ENCODE data around the gene PRPF40A.

The PRPF40A gene

DNA sequence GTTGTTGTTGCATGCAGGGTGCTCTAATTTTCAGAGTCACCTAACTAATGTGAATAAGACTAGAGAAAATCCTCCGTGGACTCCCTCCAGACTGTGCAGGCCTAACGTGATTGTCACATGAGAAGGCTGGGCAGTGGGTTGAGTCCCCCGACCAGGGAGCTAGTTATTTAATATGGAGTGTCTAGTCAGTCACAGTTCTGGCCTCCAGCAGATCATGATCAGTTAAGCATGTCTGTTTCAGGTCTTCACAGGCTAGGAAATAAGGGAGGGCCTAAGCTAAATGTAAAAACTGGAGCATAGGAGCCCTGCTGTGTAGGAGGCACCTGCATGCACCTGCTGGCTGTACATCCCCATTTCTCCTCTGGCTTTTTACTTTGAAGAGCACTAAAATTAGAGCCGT is 86.8 kb downstream of the PRPF40A start:
- TF ChIP-seq, protein P1, sequence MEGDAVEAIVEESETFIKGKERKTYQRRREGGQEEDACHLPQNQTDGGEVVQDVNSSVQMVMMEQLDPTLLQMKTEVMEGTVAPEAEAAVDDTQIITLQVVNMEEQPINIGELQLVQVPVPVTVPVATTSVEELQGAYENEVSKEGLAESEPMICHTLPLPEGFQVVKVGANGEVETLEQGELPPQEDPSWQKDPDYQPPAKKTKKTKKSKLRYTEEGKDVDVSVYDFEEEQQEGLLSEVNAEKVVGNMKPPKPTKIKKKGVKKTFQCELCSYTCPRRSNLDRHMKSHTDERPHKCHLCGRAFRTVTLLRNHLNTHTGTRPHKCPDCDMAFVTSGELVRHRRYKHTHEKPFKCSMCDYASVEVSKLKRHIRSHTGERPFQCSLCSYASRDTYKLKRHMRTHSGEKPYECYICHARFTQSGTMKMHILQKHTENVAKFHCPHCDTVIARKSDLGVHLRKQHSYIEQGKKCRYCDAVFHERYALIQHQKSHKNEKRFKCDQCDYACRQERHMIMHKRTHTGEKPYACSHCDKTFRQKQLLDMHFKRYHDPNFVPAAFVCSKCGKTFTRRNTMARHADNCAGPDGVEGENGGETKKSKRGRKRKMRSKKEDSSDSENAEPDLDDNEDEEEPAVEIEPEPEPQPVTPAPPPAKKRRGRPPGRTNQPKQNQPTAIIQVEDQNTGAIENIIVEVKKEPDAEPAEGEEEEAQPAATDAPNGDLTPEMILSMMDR (IDR thresholded peaks at IDR 0.05; ENCODE audit: control extremely low read depth, extremely low read depth, low read depth, missing control alignments): no peak
- POLR2A ChIA-PET: no interaction called here
- CTCF ChIA-PET: interaction anchor here (0.9 to 1.6 kb wide), 2 partner anchors 50 to 454 kb away, joined by 3 to 4 read pairs; no protein-coding TSS in a partner anchor
- no peak for DNase-seq (ENCODE audit: extremely low spot score)

DNA sequence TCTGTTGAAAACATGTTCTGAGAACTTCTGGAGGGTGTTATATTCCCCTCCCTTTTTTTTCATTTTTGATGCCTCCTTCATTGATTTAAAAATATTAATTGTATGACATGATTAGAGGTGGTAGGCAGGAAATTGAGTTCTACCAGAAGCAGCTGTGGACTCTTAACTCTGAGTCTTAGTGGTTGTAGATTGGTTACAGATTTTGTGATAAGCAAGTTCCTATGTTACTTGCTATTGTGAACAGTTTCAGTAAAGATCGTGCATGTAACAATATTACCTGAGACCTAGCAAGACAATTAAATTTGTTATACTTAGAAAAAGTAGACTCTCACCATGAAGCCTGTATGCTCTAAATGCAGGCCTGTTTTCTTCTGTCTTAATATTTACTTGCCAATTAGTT is 88.1 kb downstream of the PRPF40A start:
- POLR2A ChIA-PET: no interaction called here
- CTCF ChIA-PET: interaction anchor here (1.2 to 2.3 kb wide), 2 partner anchors 10 to 453 kb away, joined by 3 to 18 read pairs; partner anchors contain the start of gene STAM2
- TF ChIP-seq, protein P1 (IDR thresholded peaks at IDR 0.05; ENCODE audit: control extremely low read depth, extremely low read depth, low read depth, missing control alignments): no peak
- no peak for DNase-seq (ENCODE audit: extremely low spot score)

DNA sequence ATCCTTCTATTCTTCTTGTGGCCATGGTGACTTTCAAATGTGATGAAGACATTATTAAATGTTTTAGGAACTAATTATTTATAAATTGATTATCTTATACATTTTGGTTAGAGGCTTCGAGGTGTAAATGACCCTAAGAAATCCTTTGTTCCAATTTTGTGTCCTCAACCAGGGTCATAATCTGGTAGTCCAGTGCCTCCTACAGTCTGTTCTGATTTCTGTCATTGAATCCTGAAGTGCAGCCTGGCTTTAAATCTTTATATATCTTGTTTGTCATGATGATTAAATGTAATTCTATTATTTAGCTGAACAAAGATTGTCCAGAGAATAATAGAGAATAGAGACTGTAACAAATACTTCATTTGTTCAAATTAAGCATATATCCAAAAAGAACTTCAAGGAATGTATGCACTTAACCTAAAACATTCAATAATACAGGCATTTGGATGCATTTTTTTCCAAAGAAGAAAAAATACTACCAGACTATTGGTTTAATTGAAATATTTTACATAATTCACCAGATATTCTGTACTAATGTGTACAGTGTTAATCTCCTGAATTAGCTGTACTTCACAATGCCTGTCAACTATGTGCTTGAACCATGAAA is 89.8 kb downstream of the PRPF40A start:
- ChIA-PET POLR2A (no interaction called here), CTCF (interaction anchor here (0.9 to 6.1 kb wide), 13 partner anchors 8 to 589 kb away, joined by 3 to 45 read pairs (median 5); partner anchors contain the start of gene STAM2)
- peak; percentile 27 for DNase-seq (ENCODE audit: extremely low spot score)
- TF ChIP-seq, protein P1 (IDR thresholded peaks at IDR 0.05; ENCODE audit: control extremely low read depth, extremely low read depth, low read depth, missing control alignments): peak; percentile 59

DNA sequence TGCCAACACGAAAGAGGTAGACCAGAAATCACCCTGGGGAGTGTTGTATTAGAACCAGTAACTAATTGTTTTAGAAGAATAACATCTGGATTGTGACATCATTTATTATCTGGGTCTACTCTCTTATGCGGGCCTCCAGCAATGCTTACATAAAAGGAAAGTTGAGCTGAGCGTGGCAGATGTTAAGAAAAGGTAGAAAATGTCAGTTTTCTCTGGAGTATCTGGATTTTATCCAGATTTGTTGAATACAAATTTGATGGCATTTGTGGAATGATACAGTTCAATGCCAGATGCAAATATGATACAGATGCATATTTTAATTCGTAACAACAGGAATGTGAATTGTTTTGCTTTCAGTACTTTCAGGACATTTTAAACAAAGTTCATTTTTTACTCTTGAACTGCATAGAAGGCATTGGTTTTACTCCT is 90.3 kb downstream of the PRPF40A start:
- POLR2A ChIA-PET: no interaction called here
- CTCF ChIA-PET: interaction anchor here (1.0 to 6.1 kb wide), 10 partner anchors 9 to 451 kb away, joined by 3 to 45 read pairs (median 8); partner anchors contain the start of gene STAM2
- TF ChIP-seq, protein P1 (IDR thresholded peaks at IDR 0.05; ENCODE audit: control extremely low read depth, extremely low read depth, low read depth, missing control alignments): no peak
- DNase-seq (ENCODE audit: extremely low spot score): no peak

DNA sequence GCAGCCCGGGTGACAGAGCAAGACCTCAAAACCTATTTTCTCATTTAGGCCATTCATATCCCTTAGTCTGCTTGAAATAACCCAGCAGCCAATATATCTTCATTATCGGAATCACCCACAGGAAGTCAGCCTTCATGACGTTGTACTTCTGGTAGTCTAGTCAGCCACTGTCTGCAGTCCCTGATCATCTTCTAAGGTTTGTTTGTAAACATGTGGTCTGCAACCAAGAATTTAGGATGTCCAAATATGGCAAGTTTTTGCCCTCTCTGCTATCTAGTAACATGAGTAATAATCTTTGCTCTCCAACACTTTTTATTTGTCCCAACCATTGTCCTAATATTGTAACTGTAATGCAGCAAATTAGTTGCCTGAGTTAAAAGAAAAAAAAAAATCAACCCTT is 92.5 kb downstream of the PRPF40A start:
- no peak for DNase-seq (ENCODE audit: extremely low spot score)
- TF ChIP-seq, protein P1 (IDR thresholded peaks at IDR 0.05; ENCODE audit: control extremely low read depth, extremely low read depth, low read depth, missing control alignments): no peak
- POLR2A ChIA-PET: no interaction called here
- CTCF ChIA-PET: interaction anchor here (1.2 to 6.1 kb wide), 3 partner anchors 11 to 23 kb away, joined by 3 to 45 read pairs (median 27); no protein-coding TSS in a partner anchor

DNA sequence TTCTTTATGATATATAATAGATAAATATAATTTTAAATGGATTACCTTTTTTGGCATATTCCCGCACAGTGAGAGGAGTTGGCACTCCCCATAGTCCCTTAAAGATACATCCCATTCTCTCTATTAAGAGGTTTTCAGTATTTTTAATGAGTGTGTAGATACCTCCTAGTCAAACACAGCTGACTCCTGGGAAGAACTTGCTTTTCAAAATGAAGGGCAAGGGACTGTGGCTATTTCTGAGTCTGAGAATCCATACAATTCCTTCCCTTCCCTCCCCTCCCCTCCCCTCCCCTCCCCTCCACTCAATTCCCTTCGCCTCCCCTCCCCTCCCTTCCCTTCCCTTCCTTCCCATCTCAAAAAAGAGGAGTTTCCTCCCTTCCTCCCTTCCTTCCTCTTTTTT is 93.5 kb downstream of the PRPF40A start:
- DNase-seq (ENCODE audit: extremely low spot score): no peak
- ChIA-PET CTCF (interaction anchor here (5.6 to 6.1 kb wide), 2 partner anchors 10 to 12 kb away, joined by 27 to 45 read pairs; no protein-coding TSS in a partner anchor), POLR2A (no interaction called here)
- TF ChIP-seq, protein P1 (IDR thresholded peaks at IDR 0.05; ENCODE audit: control extremely low read depth, extremely low read depth, low read depth, missing control alignments): no peak
